GM18526 (cell line): ENCODE measurements around the gene TTLL3.
A peak's percentile ranks its signal among the peaks of the same experiment; 100 is the strongest.

Experiments
- POLR2A ChIP-seq: IDR thresholded peaks from 3 replicates; pipeline ENCODE4 v1.6.1; 2011; ENCODE audit not compliant: insufficient read length; ENCODE audit errors: extremely low read depth

The TTLL3 gene

DNA sequence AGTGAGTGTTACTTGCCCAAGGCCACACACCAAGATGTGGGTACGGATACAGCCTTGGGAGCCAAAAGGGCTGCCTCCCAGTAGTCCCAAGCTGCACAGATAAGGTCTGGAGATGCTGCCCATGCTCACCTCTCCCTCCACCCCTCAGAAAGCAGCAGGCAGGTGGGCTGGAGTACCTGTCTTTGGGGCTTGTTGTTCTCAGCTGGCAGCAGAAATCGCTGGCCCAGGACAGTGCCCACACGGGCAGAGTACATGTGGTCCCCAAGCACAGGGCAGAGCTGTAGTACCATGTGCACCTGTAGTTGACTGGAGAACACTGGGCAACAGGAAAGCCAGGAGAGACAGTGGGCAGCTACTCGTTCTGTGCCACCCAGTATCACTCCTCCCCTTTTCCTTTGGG, 28.8 kb downstream of the TTLL3 start:
- no peak for TF ChIP-seq POLR2A

DNA sequence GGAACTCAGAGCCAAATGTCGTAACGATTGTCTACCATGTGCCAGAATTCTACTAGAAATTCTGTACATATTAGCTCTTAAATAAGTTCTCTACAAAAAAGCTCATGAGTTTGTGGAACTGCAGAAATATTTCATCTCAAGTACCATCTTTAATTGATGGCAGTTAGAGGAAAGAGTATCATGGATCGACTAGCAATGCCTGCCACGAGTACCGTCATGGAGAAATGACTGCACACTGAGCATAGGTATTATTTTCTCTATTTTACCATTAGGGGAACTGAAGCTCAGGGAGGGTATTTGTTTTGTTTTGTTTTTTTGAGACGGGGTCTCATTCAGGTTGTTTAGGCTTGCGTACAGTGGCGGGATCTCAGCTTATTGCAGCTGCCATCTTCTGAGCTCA, 31.0 kb downstream of the TTLL3 start:
- TF ChIP-seq POLR2A, result no peak

GRCh38 chr3:9843715-9844438, 33.8 kb downstream of the TTLL3 start, which contains the start of gene RPUSD3:
RPUSD3 (minus strand) TSS chr3:9844008; CDS start chr3:9843990, 18 bp downstream.
- TF ChIP-seq POLR2A, result peak; percentile 84

GRCh38 chr3:9846231-9846630, 36.2 kb downstream of the TTLL3 start:
- TF ChIP-seq POLR2A, result no peak

- no peak for TF ChIP-seq POLR2A
These were observed 36.9 kb downstream of the TTLL3 start for GRCh38 chr3:9846931-9847488.

- TF ChIP-seq POLR2A, result no peak
These were observed 42.5 kb downstream of the TTLL3 start for GRCh38 chr3:9852528-9852927.

DNA sequence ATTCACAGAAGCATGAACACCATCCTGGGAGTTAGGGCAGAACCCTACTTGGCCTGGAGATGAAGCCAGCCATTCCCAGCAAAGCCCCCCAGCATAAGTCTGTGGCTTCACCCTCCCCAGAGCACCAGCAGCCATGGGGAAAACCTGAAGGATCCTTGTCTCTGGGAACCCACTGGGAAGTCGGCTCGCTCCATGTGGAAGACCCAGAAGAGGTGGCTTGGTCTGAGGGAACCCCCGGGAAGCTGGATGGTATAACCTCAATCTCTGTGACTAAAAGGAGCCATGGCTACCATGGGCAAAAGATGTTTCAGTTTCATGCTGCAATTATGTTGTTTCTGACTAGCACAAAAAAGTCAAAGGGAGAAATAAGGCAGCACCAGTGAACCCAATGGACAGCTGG, 45.5 kb downstream of the TTLL3 start:
- TF ChIP-seq POLR2A, result no peak

DNA sequence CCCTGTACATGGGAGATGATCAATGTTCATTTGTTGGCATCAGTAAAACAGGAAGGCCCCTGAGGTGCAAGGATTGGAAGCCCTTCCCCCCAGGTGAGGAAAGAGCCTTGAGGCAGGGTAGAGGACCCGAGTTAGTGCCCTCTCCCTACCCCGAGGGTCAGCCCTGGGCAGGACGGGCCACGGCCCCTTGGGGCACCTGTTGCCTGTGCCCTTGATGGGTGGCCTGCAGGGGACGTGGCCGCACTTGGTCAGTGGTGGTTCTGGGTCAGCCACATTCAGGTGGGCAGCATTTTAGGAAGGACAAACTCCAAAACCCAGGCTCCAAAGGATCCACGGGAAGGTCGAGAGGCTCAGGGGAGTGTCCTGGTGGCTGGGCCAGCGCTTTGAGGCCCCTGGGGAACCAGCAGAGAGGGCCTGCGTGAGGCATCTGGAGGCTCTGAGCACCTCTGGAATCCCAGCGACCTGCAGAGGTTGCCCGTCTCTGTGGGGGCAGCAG, 49.5 kb downstream of the TTLL3 start:
- TF ChIP-seq POLR2A, result no peak

DNA sequence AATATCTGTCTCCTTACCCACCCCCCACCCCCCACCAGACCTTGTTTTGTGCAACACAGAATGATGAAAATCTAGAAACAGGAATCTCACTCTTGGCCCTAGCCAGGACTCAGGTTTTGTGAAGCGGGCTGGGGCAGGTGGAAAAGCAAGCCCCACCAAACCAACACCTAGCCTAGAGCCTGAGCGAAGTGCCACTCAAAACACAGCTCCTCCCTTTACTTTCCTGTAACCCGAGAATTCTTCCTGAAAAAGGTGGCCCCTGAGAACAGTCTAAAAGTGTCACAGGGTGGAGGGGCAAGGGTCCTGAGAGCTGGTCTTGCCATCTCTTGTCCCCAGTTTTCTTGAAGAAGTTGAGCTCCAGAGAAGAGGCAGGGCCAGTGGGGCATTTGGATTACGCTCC, 51.1 kb downstream of the TTLL3 start:
- no peak for TF ChIP-seq POLR2A

DNA sequence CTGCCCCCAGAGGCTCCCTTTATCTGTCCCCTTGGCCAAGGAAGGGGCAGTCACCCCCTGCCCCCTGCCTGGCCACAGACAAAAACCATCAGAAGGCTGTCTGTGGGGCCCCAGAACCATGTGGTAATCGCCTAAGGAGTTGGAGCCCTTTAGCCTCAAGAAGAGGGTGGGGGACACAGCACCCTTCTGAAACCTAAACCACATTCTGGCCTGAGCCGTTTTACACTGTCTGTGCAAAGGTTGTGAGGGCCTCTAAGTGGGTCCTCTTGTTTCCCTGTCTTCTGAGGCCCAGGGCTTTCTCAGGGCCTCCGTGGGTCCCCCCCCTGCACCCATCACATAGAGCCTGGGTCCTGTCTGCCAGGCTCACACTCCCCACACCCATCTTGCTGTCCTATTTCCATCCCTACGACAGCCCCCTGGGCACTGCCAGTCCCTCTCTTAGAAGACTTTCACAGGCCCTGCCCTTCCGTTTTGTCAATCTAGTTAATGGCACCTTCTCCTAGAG, 51.6 kb downstream of the TTLL3 start:
- no peak for TF ChIP-seq POLR2A

- TF ChIP-seq POLR2A, result no peak
These were observed 52.5 kb downstream of the TTLL3 start for GRCh38 chr3:9862391-9863057.

- no peak for TF ChIP-seq POLR2A
These were observed 53.2 kb downstream of the TTLL3 start for GRCh38 chr3:9863058-9863772.

DNA sequence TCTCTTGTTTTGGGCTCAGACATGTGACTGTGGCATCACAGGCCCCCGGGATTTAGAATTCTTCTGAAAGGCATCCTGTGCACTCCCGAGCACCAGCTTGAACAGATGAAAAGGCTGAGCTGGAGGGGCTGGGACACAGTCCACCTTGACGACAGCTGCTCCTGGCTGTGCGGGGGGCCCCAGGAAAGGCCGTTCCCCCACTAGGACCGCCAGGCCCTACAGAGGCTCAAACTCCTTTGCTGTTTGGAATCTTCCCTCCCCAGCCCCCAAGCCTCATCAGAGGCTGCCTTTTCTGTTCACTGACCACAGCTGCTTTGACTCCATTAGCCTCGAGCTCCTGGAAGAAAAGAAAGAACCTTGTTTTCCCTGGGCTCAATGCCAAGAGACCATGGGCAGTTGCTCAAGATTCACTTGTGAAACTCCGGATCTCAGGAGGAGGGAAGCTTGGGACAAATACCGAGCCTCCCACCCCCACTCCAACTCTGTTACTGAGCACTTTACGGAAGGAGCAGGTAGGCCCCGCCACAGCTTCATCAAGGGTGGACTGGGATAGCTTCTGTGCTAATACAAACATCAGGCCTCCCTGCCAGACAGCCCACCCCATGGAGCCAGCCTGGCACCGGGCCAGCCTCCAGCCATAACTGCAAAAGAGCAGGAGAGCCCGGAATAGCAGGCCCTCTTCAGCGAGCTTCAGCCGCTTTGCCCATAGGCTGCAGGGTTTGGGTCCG, 54.3 kb downstream of the TTLL3 start:
- TF ChIP-seq POLR2A, result no peak

GRCh38 chr3:9866639-9867038, 56.6 kb downstream of the TTLL3 start:
- TF ChIP-seq POLR2A, result no peak

- no peak for TF ChIP-seq POLR2A
These were observed 57.0 kb downstream of the TTLL3 start for GRCh38 chr3:9867106-9867505.
